22Rv1 (cell line): ENCODE results near the gene CHIT1.
A peak's percentile ranks its signal among the peaks of the same experiment; 100 is the strongest.

Source experiments
- H3K27ac ChIP-seq: fragments of 450-650 bp; 2 replicates; pipeline ENCODE4 v1.5.1; 2017
- ZFX ChIP-seq: fragments of 450-650 bp; IDR thresholded peaks from 2 replicates; pipeline ENCODE4 v1.6.1; 2017; ENCODE audit warnings: antibody characterized with exemption, borderline replicate concordance
- TF ChIP-seq, protein P1 (sequence below): fragments of 450-650 bp; IDR thresholded peaks from 2 replicates; pipeline ENCODE4 v1.5.1; 2017; ENCODE audit warnings: mild to moderate bottlenecking

CHIT1 gene

GRCh38 chr1:203169770-203170520, 59.5 kb downstream of the CHIT1 start:
- H3K27ac ChIP-seq = no peak overlapping the region
- no peak for TF ChIP-seq ZFX
- TF ChIP-seq, protein P1, sequence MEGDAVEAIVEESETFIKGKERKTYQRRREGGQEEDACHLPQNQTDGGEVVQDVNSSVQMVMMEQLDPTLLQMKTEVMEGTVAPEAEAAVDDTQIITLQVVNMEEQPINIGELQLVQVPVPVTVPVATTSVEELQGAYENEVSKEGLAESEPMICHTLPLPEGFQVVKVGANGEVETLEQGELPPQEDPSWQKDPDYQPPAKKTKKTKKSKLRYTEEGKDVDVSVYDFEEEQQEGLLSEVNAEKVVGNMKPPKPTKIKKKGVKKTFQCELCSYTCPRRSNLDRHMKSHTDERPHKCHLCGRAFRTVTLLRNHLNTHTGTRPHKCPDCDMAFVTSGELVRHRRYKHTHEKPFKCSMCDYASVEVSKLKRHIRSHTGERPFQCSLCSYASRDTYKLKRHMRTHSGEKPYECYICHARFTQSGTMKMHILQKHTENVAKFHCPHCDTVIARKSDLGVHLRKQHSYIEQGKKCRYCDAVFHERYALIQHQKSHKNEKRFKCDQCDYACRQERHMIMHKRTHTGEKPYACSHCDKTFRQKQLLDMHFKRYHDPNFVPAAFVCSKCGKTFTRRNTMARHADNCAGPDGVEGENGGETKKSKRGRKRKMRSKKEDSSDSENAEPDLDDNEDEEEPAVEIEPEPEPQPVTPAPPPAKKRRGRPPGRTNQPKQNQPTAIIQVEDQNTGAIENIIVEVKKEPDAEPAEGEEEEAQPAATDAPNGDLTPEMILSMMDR = no peak

DNA sequence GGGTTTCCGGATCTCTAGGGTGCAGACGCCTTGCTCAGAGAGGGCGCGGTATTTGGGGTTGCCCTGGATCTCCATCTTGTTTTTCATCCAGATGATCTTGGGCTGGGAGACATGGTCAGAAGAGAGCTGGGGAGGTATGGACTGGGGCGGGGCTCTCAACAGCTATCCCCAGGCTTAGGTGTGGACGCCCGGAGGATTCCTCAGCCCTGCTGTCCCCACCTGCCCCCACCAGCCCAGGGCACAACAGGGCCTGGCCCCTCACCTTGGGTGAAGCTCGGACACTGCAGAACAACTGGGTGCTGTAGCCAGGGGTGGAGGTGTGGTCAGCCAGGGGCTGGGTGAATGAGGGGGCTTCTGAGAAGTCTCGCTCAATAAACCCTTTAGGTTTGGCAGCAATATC, 60.5 kb downstream of the CHIT1 start:
- H3K27ac ChIP-seq = no peak overlapping the region
- TF ChIP-seq, protein P1 = no peak
- TF ChIP-seq ZFX = no peak

- H3K27ac ChIP-seq = no peak overlapping the region
- TF ChIP-seq, protein P1 = no peak
- TF ChIP-seq ZFX = no peak
Observed at GRCh38 chr1:203168256-203168786, 61.2 kb downstream of the CHIT1 start.

DNA sequence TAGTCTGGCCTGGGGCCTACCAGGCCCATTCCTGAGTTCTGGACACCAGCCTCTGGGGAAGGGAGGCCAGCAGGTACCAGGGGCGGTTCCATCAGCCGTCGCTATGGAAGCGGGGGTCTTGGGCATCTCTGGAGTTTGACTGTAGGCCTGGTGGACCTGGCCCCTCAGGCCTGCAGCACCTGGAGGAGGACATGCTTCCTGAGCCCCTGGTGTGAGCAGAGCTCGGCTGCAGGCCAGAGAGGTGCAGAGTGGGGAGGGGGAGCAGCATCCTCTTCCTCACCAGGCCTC, 61.6 kb downstream of the CHIT1 start:
- no peak overlapping the region for H3K27ac ChIP-seq
- TF ChIP-seq, protein P1 = no peak
- TF ChIP-seq ZFX = no peak

DNA sequence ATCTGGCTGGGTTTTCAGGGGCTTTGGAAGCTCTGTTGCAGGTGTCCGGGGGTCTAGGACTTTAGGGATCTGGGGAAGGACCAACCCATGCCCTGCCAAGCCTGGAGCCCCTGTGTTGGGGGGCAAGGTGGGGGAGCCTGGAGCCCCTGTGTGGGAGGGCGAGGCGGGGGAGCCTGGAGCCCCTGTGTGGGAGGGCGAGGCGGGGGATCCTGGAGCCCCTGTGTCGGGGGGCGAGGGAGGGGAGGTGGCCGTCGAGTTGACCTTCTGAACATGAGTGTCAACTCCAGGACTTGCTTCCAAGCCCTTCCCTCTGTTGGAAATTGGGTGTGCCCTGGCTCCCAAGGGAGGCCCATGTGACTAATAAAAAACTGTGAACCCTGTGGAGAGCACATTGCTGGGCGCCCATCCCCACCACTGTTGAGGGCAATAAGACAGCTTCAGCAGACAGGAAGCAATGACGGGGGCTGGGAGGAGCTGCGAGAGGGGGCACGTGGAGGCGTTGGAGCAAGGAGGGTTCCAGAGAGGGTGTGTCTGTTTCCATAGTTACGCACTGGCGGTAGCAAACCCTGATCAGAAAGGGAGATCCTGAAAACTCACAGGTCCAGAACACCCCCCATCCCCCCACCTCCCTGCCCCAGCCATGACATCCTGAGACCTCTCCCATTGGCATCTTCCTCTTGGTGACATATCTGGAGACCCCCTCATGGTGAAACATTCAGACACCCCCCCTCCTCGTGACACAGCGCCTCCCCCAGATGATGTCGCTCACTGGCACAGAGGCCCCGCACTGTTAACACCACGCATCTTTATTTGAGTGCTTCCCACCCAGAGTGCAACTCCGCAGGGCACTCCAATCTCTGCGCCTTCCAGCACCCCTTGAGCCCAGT, 62.2 kb downstream of the CHIT1 start:
- TF ChIP-seq, protein P1 = no peak
- no peak for TF ChIP-seq ZFX
- H3K27ac ChIP-seq = no peak overlapping the region

DNA sequence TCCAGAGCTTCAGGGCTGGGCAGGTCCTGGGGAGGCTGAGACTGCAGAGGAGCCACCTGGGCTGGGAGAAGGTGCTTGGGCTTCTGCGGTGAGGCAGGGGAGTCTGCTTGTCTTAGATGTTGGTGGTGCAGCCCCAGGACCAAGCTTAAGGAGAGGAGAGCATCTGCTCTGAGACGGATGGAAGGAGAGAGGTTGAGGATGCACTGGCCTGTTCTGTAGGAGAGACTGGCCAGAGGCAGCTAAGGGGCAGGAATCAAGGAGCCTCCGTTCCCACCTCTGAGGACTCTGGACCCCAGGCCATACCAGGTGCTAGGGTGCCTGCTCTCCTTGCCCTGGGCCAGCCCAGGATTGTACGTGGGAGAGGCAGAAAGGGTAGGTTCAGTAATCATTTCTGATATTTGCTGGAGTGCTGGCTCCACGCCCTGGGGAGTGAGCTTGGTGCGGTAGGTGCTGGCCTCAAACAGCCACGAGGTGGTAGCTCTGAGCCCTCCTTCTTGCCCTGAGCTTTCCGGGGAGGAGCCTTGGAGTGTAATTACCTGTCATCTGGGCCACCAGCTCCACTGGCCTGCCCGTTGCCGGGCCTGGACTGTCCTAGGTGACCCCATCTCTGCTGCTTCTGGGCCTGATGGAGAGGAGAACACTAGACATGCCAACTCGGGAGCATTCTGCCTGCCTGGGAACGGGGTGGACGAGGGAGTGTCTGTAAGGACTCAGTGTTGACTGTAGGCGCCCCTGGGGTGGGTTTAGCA, 63.1 kb downstream of the CHIT1 start:
- no peak overlapping the region for H3K27ac ChIP-seq
- no peak for TF ChIP-seq ZFX
- TF ChIP-seq, protein P1 = peak; percentile 51
